ENCODE data around the gene CTCF.
A peak's percentile ranks its signal among the peaks of the same experiment; 100 is the strongest.

Gene CTCF

GRCh38 chr16:67662653-67663010 is 100.3 kb downstream of the CTCF start:
- TF ChIP-seq CTCF (IDR thresholded peaks at IDR 0.05; ENCODE audit: low read depth, low read length): no peak
- H3K4me3 ChIP-seq (ENCODE audit: low read depth, low read length): no peak overlapping the region

- 0 out of 2 replicates have a peak, but pooled peaks have one; percentile 12 for TF ChIP-seq CTCF (IDR thresholded peaks at IDR 0.05; ENCODE audit: low read depth, low read length)
- H3K4me3 ChIP-seq (ENCODE audit: low read depth, low read length): no peak overlapping the region
Observed at GRCh38 chr16:67663151-67663876, 101.0 kb downstream of the CTCF start.

GRCh38 chr16:67663877-67664222 is 101.5 kb downstream of the CTCF start:
- no peak for TF ChIP-seq CTCF (IDR thresholded peaks at IDR 0.05; ENCODE audit: low read depth, low read length)
- no peak overlapping the region for H3K4me3 ChIP-seq (ENCODE audit: low read depth, low read length)

GRCh38 chr16:67664258-67664657 is 101.9 kb downstream of the CTCF start:
- no peak overlapping the region for H3K4me3 ChIP-seq (ENCODE audit: low read depth, low read length)
- TF ChIP-seq CTCF (IDR thresholded peaks at IDR 0.05; ENCODE audit: low read depth, low read length): no peak

- H3K4me3 ChIP-seq (ENCODE audit: low read depth, low read length): no peak overlapping the region
- no peak for TF ChIP-seq CTCF (IDR thresholded peaks at IDR 0.05; ENCODE audit: low read depth, low read length)
Observed at GRCh38 chr16:67664871-67665270, 102.5 kb downstream of the CTCF start.

- H3K4me3 ChIP-seq (ENCODE audit: low read depth, low read length): peak overlapping the region; percentile 64
Observed at GRCh38 chr16:67665598-67665997, 103.3 kb downstream of the CTCF start.

More at GRCh38 chr16:67665598-67665997, 103.3 kb downstream of the CTCF start:
- no peak for TF ChIP-seq CTCF (IDR thresholded peaks at IDR 0.05; ENCODE audit: low read depth, low read length)

Data from WI38 (cell line).